Mesothelial cell of epicardium (in vitro differentiated cells): ENCODE data around the gene ZNF23. TPM values are rescaled to one million over a fixed set of nuclear protein-coding genes. Genes with fewer than 3 reads are reported as not detected.

Experiments
- DNase-seq, 2 experiments: peaks; one replicate each; pipeline ENCODE4 v3.0.0; 2021; ENCODE audit warnings: low spot score in 2 of 2; ENCODE audit not compliant: unreplicated experiment in 2 of 2
- H3K27ac Mint-ChIP-seq: 2 replicates; pipeline ENCODE4 v1.8.0; 2021; ENCODE audit warnings: mixed read lengths
- H3K27me3 Mint-ChIP-seq: 2 replicates; pipeline ENCODE4 v1.8.0; 2021; ENCODE audit warnings: low read depth, mixed read lengths
- H3K36me3 Mint-ChIP-seq: 2 replicates; pipeline ENCODE4 v1.8.0; 2021; ENCODE audit warnings: mixed read lengths
- H3K4me1 Mint-ChIP-seq: 2 replicates; pipeline ENCODE4 v1.8.0; 2021; ENCODE audit warnings: mixed read lengths
- H3K4me3 Mint-ChIP-seq: 2 replicates; pipeline ENCODE4 v1.8.0; 2021; ENCODE audit warnings: mild to moderate bottlenecking, moderate library complexity, mixed read lengths
- H3K9me3 Mint-ChIP-seq: 2 replicates; pipeline ENCODE4 v1.8.0; 2021; ENCODE audit warnings: mixed read lengths
- total RNA-seq: library from RNA; stranded (reverse); gene quantifications from 3 replicates; pipeline ENCODE4 v1.2.1, GENCODE V29; 2021
- TF ChIP-seq, protein P1 (sequence below): fragments of 200-600 bp; sonication (generic); IDR thresholded peaks from one replicate; pipeline ENCODE4 v1.5.0; 2021; ENCODE audit warnings: antibody characterized with exemption; ENCODE audit not compliant: unreplicated experiment

The ZNF23 gene
- total RNA-seq, 1 donor from 2014 or later, result 12.8 TPM

DNA sequence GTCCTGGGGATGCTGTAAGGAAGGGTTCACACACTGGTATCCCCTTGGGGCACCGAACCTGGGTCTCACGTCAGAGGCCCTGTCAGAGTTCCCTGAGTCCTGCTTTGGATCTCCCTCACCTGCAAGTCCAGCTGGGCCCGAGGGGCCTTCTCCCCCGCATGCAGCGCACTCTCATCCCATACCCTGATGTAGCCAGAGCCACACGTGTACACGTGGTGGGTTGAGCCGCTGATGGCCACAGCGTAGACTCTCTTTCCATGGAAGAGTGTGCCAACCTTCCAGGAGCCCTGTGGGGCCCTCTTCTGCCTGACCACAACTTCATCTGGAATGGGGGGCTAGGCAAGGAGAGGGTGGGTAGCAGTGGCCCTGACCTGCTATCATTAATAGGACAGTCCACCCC, 30.1 kb downstream of the ZNF23 start:
- H3K27ac Mint-ChIP-seq, result no peak overlapping the region
- TF ChIP-seq, protein P1, sequence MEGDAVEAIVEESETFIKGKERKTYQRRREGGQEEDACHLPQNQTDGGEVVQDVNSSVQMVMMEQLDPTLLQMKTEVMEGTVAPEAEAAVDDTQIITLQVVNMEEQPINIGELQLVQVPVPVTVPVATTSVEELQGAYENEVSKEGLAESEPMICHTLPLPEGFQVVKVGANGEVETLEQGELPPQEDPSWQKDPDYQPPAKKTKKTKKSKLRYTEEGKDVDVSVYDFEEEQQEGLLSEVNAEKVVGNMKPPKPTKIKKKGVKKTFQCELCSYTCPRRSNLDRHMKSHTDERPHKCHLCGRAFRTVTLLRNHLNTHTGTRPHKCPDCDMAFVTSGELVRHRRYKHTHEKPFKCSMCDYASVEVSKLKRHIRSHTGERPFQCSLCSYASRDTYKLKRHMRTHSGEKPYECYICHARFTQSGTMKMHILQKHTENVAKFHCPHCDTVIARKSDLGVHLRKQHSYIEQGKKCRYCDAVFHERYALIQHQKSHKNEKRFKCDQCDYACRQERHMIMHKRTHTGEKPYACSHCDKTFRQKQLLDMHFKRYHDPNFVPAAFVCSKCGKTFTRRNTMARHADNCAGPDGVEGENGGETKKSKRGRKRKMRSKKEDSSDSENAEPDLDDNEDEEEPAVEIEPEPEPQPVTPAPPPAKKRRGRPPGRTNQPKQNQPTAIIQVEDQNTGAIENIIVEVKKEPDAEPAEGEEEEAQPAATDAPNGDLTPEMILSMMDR, result no peak
- no peaks in the 10 kb centered on the region for H3K4me1 Mint-ChIP-seq
- H3K36me3 Mint-ChIP-seq, result no peaks in the 10 kb centered on the region
- peaks cover 3% of the 10 kb centered on the region for H3K9me3 Mint-ChIP-seq
- peaks cover 68% of the 10 kb centered on the region for H3K27me3 Mint-ChIP-seq
- no peak overlapping the region for H3K4me3 Mint-ChIP-seq
- DNase-seq, result no peak

- Mint-ChIP-seq H3K27ac (no peak overlapping the region), H3K4me1 (peaks cover 5% of the 10 kb centered on the region), H3K27me3 (peaks cover 69% of the 10 kb centered on the region), H3K36me3 (no peaks in the 10 kb centered on the region), H3K9me3 (peaks cover 3% of the 10 kb centered on the region), H3K4me3 (no peak overlapping the region)
- DNase-seq, result no peak
- TF ChIP-seq, protein P1, result no peak
These were observed 30.9 kb downstream of the ZNF23 start for GRCh38 chr16:71431176-71431575.

GRCh38 chr16:71430744-71431143, 31.3 kb downstream of the ZNF23 start:
- Mint-ChIP-seq H3K27ac (no peak overlapping the region), H3K4me3 (no peak overlapping the region), H3K9me3 (peaks cover 3% of the 10 kb centered on the region), H3K36me3 (no peaks in the 10 kb centered on the region), H3K27me3 (peaks cover 69% of the 10 kb centered on the region), H3K4me1 (peaks cover 5% of the 10 kb centered on the region)
- TF ChIP-seq, protein P1, result no peak
- DNase-seq, result no peak

- TF ChIP-seq, protein P1, result no peak
- Mint-ChIP-seq H3K36me3 (no peaks in the 10 kb centered on the region), H3K4me1 (peaks cover 5% of the 10 kb centered on the region), H3K4me3 (no peak overlapping the region), H3K27me3 (peaks cover 75% of the 10 kb centered on the region), H3K27ac (no peak overlapping the region), H3K9me3 (peaks cover 3% of the 10 kb centered on the region)
- no peak for DNase-seq
These were observed 32.5 kb downstream of the ZNF23 start for GRCh38 chr16:71429581-71429980.

- TF ChIP-seq, protein P1, result no peak
- Mint-ChIP-seq H3K4me1 (peaks cover 5% of the 10 kb centered on the region), H3K36me3 (no peaks in the 10 kb centered on the region), H3K4me3 (no peak overlapping the region), H3K27ac (no peak overlapping the region), H3K9me3 (peaks cover 3% of the 10 kb centered on the region), H3K27me3 (peaks cover 78% of the 10 kb centered on the region)
- DNase-seq, result no peak
These were observed 33.2 kb downstream of the ZNF23 start for GRCh38 chr16:71428883-71429282.

- Mint-ChIP-seq H3K36me3 (no peaks in the 10 kb centered on the region), H3K27ac (no peak overlapping the region), H3K27me3 (peaks cover 78% of the 10 kb centered on the region), H3K4me1 (peaks cover 5% of the 10 kb centered on the region), H3K9me3 (peaks cover 3% of the 10 kb centered on the region), H3K4me3 (no peak overlapping the region)
- TF ChIP-seq, protein P1, result no peak
- no peak for DNase-seq
These were observed 33.7 kb downstream of the ZNF23 start for GRCh38 chr16:71428385-71428784.
